NCI-H446 treated with DMSO at 0.1 percent for 48 hours (cell line): ENCODE data around the gene RHBDL2.
"Not testable (repeated sequence)": the region's sequence is repeated elsewhere in the genome, so short reads cannot be mapped to it uniquely, and the experiment has no call there.

ENCODE experiments used
- DNase-seq: peaks from one replicate; lab custom pipeline; 2025; lab: John Stamatoyannopoulos, UW

RHBDL2 gene

GRCh38 chr1:38932571-38932970, 9.1 kb downstream of the RHBDL2 start:
- no peak for DNase-seq

- no peak for DNase-seq
Measured at GRCh38 chr1:38929476-38929875, 12.2 kb downstream of the RHBDL2 start.

DNA sequence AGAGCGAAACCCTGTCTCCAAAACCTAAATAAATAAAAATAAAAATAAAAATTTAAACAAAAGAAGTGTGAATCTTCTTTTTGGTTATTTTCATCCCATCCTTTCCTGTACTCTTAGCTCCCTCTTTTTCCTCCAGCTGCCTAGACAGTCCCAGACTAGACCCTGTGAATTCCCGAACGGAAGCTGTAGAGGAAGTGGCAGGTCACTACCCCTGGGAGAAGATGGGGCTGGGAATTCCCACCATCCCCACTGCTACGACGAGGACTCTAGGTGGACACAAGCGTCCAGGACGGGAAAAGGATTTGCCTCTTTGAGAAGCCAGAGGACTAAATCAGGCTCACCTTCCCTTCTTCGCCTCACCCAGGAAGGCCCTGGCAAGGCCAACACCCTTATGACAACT, 12.6 kb downstream of the RHBDL2 start:
- DNase-seq, result no peak

- no peak for DNase-seq
Measured at GRCh38 chr1:38926091-38926490, 15.5 kb downstream of the RHBDL2 start.

DNA sequence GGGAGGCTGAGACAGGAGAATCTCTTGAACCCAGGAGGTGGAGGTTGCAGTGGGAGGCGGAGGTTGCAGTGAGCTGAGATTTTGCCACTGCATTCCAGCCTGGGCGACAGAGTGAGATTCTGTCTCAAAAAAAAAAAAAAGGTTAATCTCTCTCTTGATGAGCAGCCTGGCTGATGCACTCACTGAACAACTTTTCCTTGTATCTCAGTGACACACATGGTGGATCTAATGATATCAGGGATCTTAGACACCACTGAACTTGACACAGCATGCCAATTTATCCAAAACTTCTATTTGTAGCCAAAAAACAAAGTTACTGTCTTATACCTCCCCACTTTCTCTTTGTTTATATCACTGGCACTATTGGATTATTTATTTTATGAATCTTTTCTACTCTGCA, 16.2 kb downstream of the RHBDL2 start:
- no peak for DNase-seq

GRCh38 chr1:38923607-38924006, 18.0 kb downstream of the RHBDL2 start:
- DNase-seq, result no peak

DNA sequence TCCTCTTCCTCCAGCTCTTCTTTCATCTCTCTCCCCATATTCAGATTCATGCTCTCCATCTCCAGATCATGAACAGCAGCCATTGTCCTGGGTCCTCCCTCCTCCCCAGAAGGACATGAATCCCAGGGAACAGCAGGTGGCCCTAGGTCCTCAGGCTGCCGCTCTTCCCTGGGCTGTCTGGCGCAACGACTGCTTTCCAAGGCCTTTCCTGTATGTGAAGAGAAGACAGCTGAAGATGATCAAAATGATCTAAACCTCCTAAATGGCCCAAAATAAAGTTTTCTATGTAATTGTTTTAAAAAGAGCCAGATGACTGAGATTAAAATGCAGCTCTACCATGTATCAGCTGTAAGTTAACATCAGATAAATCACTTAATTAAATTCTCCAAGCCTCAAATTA, 22.5 kb downstream of the RHBDL2 start:
- no peak for DNase-seq

DNA sequence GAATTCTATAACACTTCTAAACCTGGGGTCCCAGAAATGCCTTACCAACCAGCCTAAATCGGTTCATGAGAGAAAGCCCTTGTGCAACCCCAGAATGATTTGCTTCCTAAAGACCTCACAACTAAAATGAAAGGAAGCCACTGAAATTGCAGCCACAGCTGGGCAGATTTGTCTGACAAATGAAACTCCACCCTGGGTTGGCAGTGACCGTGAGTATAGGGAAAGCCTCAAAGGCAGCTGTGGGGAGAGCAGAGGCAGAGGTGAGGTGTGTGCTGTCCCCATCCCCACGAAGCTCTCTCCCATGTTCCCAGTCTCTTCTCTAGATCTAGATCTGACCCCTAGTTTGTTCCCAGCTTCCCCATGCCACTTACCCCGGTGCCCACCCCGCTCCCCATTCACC, 23.1 kb downstream of the RHBDL2 start:
- DNase-seq, result no peak

DNA sequence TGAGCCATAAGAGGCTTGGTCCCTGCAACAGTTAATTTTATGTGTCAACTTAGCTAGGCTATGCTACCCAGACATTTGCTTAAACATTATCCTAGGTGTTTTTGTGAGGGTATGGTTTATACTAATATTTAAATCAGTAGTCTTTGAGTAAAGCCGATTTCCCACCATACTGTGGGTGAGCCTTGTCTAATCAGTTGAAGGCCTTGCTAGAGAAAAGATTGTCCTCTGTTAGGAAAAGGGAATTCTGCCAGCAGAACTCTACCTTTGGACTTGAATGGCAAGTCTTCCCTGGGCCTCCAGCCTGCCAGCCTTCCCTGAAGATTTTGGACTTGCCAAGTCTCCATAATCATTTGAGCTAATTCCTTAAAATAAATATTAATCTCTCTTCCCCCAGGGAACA, 23.9 kb downstream of the RHBDL2 start:
- DNase-seq, result no peak

DNA sequence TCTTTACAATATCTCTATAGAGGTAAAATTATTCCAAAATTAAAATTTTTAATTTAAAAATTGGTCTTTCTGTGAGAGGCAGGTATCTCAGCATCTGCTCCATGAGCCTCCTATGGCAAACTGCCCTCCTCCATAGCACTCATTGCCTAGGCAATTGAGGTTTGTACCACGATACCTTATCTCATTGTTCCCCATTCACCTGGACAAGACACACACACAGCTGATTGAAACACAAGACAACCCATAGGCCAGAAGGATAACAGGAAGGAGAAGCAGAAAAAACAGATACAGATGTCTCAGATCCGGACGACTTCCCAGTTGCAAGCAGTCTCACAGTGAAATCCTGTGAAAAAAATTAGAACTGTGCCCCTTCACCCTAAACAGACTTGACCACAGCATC, 24.3 kb downstream of the RHBDL2 start:
- no peak for DNase-seq

- DNase-seq, result no peak
Measured at GRCh38 chr1:38915352-38915948, 26.2 kb downstream of the RHBDL2 start.

- not testable (repeated sequence) for DNase-seq
Measured at GRCh38 chr1:38914908-38915307, 26.7 kb downstream of the RHBDL2 start.

DNA sequence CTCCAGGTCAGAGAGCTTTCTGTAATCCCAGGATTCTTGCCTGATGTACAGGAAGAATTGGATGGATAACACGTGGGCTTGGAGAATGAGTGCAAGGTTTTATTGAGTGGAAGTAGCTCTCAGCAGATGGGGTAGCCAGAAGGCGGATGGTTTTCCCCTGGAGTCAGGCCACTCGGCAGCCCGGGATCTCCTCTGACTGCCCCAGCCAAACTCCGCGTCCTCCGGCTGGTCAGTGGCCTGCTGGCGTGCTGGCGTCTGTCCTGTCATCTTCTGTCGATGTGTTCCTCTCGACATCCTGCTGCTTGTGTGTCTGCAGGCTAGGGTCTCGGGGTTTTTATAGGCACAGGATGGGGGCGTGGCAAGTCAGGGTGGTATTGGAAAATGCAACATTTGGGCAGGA, 32.8 kb downstream of the RHBDL2 start:
- DNase-seq, result no peak

DNA sequence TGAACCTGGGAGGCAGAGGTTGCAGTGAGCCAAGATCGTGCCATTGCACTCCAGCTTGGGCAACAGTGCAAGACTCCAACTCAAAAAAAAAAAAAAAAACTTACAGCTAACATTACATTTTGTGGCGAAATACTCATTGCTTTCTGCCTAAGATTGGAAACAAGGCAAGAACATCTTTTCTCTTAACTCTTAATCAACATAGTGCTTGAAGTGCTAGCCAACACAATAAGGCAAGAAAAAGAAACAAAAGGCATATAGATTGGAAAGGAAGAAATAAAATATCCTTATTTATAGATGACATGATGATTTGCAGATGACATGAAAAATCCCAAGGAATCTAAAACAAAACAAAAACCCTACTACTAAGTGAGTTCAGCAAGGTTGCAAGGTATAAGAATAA, 35.6 kb downstream of the RHBDL2 start:
- no peak for DNase-seq

GRCh38 chr1:38899560-38899959, 42.1 kb downstream of the RHBDL2 start:
- DNase-seq, result no peak

- DNase-seq, result no peak
Measured at GRCh38 chr1:38898653-38899230, 42.9 kb downstream of the RHBDL2 start.

DNA sequence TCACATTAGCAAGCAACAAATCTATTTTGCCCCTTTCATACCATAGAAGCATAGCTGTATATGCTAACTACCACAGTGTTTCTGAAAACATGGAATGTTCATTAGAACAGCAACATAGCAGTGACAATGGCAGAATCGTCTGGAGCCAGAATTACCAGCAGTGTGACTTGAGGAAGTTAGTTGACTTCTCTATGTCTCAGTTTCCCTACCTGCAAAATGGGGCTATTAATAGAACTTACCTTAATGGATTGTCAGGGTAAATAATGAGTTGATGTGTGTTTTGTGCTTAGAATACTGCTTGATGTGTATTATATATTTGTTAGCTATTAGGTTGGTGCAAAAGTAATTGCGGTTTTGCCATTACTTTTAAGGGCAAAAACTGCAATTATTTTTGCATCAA, 45.5 kb downstream of the RHBDL2 start:
- DNase-seq, result no peak

DNA sequence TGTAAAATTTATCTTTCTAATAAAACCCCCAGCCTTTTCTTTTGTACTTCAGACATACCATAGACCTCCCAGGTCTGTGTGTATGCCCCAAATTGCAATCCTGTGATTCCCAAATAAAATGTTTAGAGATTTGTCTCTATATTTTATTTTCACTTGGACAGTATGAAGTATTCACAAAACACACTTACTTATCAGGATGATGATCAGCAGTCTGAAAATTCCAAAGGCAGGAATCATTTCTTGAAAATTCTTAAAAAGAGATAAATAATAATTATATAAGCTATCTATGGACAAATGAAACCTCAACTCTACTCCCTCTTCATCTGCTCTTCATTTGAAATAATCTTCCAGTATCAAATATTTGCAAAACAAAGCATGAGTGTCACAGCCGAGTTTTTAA, 48.7 kb downstream of the RHBDL2 start:
- DNase-seq, result no peak

GRCh38 chr1:38891753-38892152, 49.9 kb downstream of the RHBDL2 start:
- no peak for DNase-seq

DNA sequence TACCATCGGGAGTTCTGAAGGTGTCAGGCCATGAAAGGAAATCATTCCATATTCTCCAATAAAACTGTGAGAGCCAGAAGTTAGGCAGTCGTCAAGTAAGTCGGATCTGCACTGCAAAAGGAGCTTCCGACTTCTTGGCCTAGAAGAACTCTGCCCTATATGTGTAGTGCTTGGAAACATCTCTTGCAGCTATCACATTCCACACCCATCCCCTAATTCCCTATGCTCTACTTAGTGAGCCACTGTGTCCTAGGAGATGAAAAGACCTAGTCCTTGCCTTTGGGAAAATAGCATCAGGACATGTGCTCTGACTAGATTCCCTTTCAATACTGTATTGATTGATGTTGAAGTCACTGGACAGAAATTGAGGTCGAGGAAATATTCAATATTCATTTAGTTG, 52.0 kb downstream of the RHBDL2 start:
- DNase-seq, result no peak

DNA sequence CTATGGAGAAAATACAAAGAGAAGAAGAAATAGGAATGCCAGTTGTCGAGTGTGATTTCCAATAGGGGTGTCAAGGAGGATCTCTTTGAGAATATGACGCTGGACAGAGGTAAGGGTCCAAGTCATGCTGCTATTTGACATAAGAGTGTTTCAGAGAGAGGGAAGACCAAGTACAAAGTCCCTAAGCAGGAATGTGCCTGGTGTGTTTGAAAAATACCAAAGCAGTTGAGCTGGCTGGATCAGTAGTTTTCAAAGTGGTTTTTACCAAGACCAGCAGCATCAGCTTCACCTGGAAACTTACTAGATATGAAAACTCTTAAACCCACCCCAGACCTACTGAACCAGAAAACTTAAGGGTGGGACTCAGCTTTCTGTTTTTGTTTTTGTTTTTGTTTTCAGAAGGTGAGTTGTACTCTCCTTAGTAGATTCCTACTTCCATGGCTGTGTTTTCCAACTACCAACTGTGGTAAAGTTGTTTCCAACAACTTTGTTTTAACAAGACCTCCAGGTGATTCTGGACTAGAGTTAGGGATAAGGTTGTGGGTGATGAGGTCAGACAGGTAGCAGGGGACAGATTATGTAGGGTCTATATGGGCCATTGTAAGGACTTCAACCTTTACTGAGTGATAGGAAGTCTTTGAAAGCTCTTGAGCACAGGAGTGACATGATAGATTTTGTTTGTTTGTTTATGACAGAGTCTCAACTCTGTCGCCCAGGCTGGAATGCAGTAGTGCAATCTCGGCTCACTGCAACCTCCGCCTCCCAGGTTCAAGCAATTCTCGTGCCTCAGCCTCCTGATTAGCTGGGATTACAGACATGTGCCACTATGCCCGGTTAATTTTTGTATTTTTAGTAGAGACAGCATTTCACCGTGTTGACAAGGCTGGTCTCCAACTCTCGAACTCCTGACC, 53.0 kb downstream of the RHBDL2 start:
- no peak for DNase-seq

DNA sequence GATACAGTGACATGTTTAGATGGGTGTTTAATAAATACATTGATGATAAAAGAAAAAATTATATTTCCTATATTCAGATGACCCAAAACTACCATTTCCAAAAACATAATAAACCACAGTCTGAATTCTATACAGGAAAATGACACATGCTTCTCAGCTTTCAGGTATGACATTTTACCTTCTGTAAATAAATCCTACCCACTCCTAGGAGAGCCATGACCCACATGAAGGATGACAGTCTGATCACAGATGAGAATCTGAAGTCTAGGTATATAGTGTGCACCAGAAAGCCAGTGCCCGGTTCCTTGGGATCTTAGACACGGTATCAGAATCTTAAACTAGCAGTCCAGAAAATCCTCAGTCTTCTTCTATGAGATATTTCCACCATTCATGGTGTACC, 56.5 kb downstream of the RHBDL2 start:
- no peak for DNase-seq

GRCh38 chr1:38881487-38881886, 60.1 kb downstream of the RHBDL2 start, which contains the start of gene GJA9:
GJA9 (minus strand) TSS chr1:38881587; CDS start chr1:38876098, 5,489 bp downstream.
- DNase-seq, result no peak
